ENCODE measurements around the gene MBD3L2. TPM values are rescaled to one million over a fixed set of nuclear protein-coding genes. Genes with fewer than 3 reads are reported as not detected.
"Not testable (repeated sequence)": the region's sequence is repeated elsewhere in the genome, so short reads cannot be mapped to it uniquely, and the experiment has no call there.

Gene MBD3L2
- total and polyA plus RNA-seq, 9 of the 15 experiments (the other 6 are each of a cell fraction or from before 2014, with no cell fraction given), result not detected

DNA sequence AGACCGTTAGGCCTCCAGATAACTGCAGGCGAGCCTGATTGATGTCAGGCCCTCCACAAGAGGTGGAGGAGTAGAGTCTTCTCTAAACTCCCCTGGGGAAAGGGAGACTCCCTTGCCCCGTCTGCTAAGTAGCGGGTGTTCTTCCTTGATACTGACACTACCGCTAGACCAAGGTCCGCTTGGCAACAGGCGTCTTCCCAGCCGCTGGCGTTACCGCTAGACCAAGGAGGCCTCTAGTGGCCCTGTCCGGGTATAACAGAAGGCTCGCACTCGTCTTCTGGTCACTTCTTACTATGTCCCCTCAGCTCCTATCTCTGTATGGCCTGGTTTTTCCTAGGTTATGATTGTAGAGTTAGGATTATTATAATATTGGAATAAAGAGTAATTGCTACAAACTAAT lies 18.0 kb downstream of the MBD3L2 start:
- H3K4me1 ChIP-seq (replicated peaks in 1 of 2; ENCODE audit: control insufficient read depth in 2 of 2, insufficient read depth in 2 of 2, low read length in 2 of 2); H4K20me1 ChIP-seq (replicated peaks; ENCODE audit: control insufficient read depth, insufficient read depth, low read length); H3K4me3 ChIP-seq; intact Hi-C loops (cut with micrococcal nuclease); POLR2A ChIA-PET; H3K9me3 ChIP-seq (replicated peaks; ENCODE audit: control insufficient read depth, insufficient read depth, low read depth, low read length); CTCF ChIA-PET (ENCODE audit: low intra/inter-chr PET ratio); H3K4me2 ChIP-seq (ENCODE audit: insufficient read depth, low read length); ATAC-seq; H3K27me3 ChIP-seq (ENCODE audit: control insufficient read depth in 2 of 2, insufficient read depth in 2 of 2, low read length in 2 of 2); H3K27ac ChIP-seq (ENCODE audit: extremely low read depth, low read depth, low read length); H3K9me1 ChIP-seq (ENCODE audit: control insufficient read depth, insufficient read depth, low read length); BruUV-seq (replicated peaks); H3K9ac ChIP-seq (ENCODE audit: insufficient read depth in 1 of 2, low read depth in 2 of 2, low read length in 2 of 2): not testable (repeated sequence)
- peak; percentile 99 for TF ChIP-seq ZBTB33 (CRISPR knock-in tag; IDR thresholded peaks at IDR 0.05)
- peak in 1 of 2 experiments; percentile 47; a peak in 2 of 4 replicates for TF ChIP-seq RAD21 (CRISPR knock-in tag; conservative IDR thresholded peaks at IDR 0.05 in 1 of 2, IDR thresholded peaks at IDR 0.05 in 1 of 2)
- TF ChIP-seq CBX3 (IDR thresholded peaks at IDR 0.05; ENCODE audit: borderline replicate concordance in 1 of 2, low read length in 2 of 2), result peak in 1 of 2 experiments; percentile 25; a peak in 1 of 3 replicates
- TF ChIP-seq CTCF (IDR thresholded peaks at IDR 0.05 in 2 of 3, conservative IDR thresholded peaks at IDR 0.05 in 1 of 3; ENCODE audit: insufficient read depth in 2 of 3, low read depth in 1 of 3, low read length in 3 of 3), result peak; percentile 46 to 57 (median 47); a peak in 5 of 6 replicates
- DNase-seq (ENCODE audit: extremely low read depth in 1 of 4, low spot score in 3 of 4) (peak in 1 of 4 experiments; percentile 62), FAIRE-seq (peak; percentile 81)
- H2AFZ ChIP-seq (ENCODE audit: low read depth, low read length), result peak overlapping the region; percentile 66; the same call in 1 of the 2 replicates
- in situ Hi-C loops (cut with MboI), result loop anchor here (5.0 kb wide), 1 partner anchor 40 kb away; no protein-coding TSS in a partner anchor
- peaks cover 13% of the 10 kb centered on the region for H3K79me2 ChIP-seq (ENCODE audit: control insufficient read depth, insufficient read depth, low read length)
- 44% methylated on average over 13 of the region's 13 CpGs for WGBS (ENCODE audit: insufficient coverage, low coverage, missing lambda C conversion rate)
- H3K36me3 ChIP-seq (ENCODE audit: control insufficient read depth, insufficient read depth, low read length), result peaks cover 13% of the 10 kb centered on the region
